ENCODE data around the gene OR2D3. TPM values are rescaled to one million over a fixed set of nuclear protein-coding genes. Genes with fewer than 3 reads are reported as not detected.
"Not testable (repeated sequence)": the region's sequence is repeated elsewhere in the genome, so short reads cannot be mapped to it uniquely, and the experiment has no call there.

Gene OR2D3
- total RNA-seq, 2 donors from 2014 or later: not detected

DNA sequence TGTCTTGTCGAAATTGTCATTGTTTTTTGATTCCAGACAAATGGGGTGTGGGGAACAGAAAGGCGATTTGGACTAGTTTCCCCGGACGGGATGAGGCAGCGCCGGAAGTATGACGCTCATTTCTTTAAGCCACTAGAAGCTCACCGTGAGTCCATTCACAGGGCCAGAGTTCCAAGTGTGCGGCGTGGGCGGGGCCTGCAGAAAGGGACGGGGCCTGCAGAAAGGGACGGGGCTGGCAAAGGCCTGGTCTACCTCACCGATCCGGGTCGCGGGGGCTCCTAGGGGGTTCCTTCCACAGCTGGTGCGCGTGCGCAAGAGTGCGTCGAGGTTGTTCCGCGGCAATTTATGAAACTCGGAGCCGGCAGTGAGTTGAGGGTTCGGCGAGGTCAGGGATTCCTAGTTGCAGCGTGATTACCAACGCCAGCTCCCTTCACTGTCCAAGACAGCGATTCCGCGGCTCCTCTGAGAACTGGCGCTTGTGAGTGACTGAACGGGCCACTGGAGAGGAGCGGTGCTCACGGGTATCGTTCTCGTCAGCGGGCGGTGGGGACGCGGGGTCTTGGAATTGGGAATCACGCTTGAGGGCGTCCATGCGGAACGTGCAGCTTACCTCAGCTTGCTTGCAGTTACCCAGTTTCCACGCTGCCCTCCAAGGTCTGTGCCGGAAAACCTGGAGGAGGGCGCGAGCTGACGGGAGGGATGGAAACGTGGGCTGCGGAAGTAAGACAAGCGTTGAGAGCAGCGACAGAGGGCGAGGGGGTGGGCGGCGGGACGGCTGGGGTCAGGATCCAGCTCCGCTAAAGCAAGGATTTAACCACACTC is 5.6 kb downstream of the OR2D3 start, which contains the start of gene ZNF215:
ZNF215 (plus strand) TSS at position 219 of the 822 bp plus-strand sequence. CDS start 5,847 bp downstream, outside the sequence.
- intact Hi-C loops (cut with DNase I, micrococcal nuclease): no loop called here
- DNase-seq: peak; percentile 87 to 89
- peak; percentile 95 for ATAC-seq

DNA sequence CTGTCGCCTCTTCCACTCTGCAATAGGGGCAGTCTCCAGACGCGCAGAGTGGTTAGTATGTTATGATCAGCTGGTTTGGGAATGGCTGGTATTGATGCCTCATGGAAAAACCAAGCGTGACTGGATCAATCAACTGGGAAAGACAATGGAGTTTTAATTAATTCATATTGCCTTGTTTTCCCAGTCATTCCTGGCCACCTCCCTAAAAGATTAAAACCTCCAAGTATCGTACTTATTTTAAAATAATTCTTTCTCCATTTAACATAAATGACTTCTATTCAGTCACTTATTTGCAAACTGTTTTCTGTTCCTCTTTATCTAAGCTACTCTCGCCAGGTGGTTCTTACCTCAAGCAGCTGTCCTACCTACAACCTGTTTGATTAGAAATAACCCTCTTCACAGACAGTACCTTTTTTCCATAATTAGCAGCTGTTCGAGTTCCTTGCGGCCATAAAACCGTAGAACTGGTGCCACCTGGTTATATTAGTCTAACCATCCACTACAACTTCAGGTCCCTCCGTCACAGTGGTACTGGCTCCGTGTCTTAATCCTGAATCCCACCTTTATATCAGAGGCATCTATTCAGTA is 6.3 kb downstream of the OR2D3 start:
- ATAC-seq: no peak
- no peak for DNase-seq

DNA sequence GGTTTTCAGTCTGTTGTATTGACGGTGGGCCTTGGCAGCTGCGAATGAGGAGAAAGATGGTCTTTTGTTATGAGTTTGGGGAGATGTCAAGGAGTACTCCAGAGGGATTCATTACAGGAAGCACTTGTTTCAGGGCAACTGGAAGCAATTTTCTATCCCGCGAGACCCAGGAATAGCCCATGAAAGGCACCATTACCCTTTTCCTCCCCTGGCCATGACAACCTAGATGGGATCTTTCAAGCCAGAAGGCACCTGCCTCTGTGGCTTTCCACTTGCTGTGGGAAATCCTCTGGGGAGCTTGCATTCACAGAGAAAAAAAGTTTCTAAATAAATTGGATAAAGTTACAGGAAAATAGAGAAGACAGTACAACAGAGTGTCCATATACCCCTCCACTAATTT is 8.1 kb downstream of the OR2D3 start:
- no peak for ATAC-seq
- intact Hi-C loops (cut with DNase I, micrococcal nuclease): no loop called here

More for the DNA sequence above, 6.3 kb downstream of the OR2D3 start:
- intact Hi-C loops (cut with DNase I, micrococcal nuclease): no loop called here

DNA sequence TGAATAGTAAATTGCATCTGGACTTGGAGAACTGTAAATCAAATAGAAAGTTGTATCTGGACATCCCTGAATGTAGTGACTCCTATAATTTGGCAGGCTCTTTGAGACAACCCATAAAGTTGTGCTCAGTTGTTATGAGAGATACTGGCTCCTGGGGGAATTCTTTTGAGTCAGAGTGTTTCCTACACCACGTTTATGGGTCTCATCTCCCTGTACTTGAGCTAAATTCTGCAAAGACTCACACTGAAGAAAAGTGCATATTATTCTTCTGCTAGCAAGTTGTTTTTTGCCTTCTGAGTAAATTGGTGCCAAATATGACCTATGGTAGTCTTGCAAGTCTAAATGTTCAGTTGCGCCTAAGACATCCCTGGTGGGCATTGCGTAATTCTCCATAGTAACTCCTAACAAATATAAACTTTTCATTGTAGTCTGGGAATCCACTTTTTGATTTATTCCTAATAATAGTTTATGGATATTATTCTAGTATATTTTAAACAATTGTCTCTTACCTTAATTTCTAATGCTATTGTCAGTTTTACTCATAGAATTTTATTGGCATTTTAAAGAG is 10.4 kb downstream of the OR2D3 start:
- no peak for ATAC-seq
- DNase-seq: no peak
- intact Hi-C loops (cut with DNase I, micrococcal nuclease): no loop called here

More for the DNA sequence above, 8.1 kb downstream of the OR2D3 start:
- DNase-seq: no peak

DNA sequence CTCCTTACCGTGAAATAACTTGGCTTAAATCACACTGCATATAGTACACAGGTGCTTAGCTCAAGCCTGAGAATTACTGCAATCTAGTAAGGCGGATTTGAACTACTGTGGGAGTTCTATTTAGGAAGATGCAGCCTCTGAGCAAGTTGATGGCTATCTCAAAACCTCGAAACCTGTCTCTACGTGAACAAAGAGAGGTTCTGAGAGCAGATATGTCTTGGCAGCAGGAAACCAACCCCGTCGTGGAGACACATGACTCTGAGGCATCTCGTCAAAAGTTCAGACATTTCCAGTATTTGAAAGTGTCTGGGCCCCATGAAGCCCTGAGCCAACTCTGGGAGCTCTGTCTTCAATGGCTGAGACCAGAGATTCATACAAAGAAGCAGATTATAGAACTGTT is 11.3 kb downstream of the OR2D3 start:
- no peak for DNase-seq
- intact Hi-C loops (cut with DNase I, micrococcal nuclease): no loop called here
- ATAC-seq: no peak

DNA sequence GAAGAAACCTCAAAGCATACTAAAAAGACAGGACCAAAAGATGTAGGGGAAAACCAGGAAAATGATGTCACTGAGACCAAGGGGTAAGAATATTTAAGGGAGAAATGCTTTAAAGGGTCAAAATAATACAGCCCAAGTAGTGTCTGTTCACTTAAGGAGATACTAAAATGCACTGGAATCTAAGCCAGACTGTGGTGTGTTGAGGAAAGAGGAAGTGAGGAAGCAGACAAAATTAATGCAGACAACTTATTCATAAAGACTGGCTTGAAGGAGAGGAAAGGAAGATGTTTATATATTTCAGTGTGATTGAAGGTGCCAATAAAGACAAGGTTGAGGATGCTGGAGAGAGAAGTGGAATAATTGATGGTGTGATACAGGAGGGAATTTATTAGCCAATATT is 21.2 kb downstream of the OR2D3 start:
- intact Hi-C loops (cut with DNase I, micrococcal nuclease): no loop called here
- ATAC-seq: no peak
- DNase-seq: no peak

DNA sequence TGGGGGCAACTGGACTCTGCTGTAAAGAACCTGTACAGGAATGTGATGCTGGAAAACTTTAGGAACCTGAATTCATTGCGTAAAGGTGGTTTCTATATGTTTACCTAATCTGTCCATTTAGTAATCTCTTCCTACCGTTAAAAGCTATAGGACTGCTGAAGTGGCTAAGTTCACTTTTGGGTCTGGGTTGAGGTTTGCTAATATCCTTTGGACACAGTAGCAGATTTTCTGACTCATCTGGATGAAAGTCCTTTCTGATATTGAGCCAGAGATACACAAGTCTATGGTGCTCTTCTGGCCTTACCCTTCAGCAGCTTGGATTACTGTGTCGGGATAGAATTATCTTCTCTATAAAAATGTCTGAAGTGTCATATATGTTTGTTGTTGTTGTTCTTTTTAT is 22.3 kb downstream of the OR2D3 start:
- intact Hi-C loops (cut with DNase I, micrococcal nuclease): no loop called here
- ATAC-seq (no peak), DNase-seq (no peak)

DNA sequence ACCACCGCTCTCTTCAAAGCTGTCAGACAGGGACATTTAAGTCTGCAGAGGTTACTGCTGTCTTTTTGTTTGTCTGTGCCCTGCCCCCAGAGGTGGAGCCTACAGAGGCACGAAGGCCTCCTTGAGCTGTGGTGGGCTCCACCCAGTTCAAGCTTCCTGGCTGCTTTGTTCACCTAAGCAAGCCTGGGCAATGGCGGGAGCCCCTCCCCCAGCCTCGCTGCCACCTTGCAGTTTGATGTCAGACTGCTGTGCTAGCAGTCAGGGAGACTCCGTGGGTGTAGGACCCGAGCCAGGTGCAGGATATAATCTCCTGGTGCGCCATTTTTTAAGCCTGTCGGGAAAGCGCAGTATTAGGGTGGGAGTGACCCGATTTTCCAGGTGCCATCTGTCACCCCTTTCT is 33.4 kb downstream of the OR2D3 start:
- ATAC-seq; DNase-seq; intact Hi-C loops (cut with DNase I, micrococcal nuclease): not testable (repeated sequence)

DNA sequence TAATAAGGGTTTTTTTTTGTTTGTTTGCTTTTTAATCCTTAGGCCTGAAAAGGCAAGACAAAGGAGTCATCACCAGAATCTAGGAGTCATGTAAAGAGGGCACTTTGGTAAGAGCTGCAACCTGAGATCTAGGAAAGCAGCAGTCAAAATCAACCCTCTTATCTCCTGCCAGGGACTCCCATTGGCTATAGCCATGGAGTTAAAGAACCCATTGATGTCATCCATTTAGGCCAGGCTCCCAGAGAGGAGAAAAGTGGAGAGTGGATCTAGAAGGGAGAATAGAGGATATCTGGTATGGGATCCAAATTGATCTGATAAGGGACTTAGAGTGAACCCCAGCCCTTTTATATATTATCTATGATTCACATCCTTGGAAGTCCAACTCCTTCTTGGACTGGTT is 41.3 kb downstream of the OR2D3 start:
- intact Hi-C loops (cut with DNase I, micrococcal nuclease): no loop called here
- DNase-seq (no peak), ATAC-seq (no peak)

DNA sequence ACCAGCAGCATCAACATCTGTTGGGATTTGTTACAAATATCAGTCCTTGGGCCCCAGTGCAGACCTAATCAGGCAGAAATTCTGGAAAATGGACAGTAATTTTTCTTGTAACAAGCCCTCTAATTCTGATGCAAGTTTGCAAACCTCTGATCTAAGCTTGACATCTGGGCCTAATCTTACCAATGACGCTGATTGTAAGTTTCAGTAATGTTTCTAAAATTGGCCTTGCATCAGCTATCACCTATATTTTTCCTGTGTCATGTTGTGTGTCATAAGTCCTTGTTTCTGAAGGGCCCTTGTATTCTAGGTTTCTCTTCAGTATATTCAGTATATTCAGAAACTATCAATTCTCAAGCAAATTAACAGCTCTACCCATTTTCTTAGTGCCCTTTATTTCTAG is 41.9 kb downstream of the OR2D3 start:
- intact Hi-C loops (cut with DNase I, micrococcal nuclease): no loop called here
- ATAC-seq: no peak
- DNase-seq: no peak

DNA sequence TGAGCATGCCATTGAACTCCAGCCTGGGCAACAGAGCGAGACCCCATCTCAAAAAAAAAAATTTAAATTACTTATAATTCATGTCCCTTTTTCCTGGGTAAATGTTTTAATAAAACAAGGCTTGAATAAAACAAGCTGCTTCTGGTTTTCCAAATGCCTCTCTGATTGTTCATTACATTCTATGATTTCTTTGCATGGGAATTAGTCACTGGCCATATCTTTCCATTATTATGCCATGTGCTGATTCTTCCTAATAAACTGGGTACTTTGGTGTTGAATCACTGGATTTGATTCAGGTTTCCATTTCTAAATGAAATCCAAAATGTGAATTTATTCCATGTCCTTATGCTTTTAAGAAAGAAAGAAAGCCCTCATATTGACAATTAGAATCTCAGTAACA is 48.0 kb downstream of the OR2D3 start:
- ATAC-seq: no peak
- no peak for DNase-seq
- intact Hi-C loops (cut with DNase I, micrococcal nuclease): no loop called here

DNA sequence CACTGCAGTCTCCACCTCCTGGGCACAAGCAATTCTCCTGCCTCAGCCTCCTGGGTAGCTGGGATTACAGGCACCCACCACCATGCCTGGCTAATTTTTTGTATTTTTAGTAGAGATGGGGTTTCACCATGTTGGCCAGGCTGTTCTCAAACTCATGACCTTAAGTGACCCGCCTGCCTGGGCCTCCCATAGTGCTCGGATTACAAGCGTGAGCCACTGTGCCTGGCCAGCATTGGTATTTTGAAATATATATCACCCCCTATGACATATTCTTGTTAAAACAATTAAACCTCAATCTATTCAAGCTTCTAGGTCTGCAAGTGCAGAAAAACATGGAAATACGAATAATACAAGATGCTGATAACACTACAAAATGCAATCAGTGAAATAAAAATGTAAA is 49.1 kb downstream of the OR2D3 start:
- intact Hi-C loops (cut with DNase I, micrococcal nuclease); DNase-seq; ATAC-seq: not testable (repeated sequence)

Other genes starting within 250 kb of the OR2D3 start
- gene MRPL17, start 237.7 kb upstream of the OR2D3 start, total RNA-seq: 10 to 100 TPM; 24.7 to 29.9 TPM
- under 1 TPM; 0.11 to 0.21 TPM for gene OR2AG2, start 149.0 kb upstream of the OR2D3 start, total RNA-seq
- not detected for gene OR2AG1, start 138.0 kb upstream of the OR2D3 start, total RNA-seq
- under 1 TPM; 0.08 to 0.43 TPM for gene OR6A2, start 121.3 kb upstream of the OR2D3 start, total RNA-seq
- gene OR10A5, start 75.3 kb upstream of the OR2D3 start, total RNA-seq: not detected
- gene OR10A2, start 57.9 kb upstream of the OR2D3 start, total RNA-seq: not detected
- gene OR10A4, start 44.4 kb upstream of the OR2D3 start, total RNA-seq: not detected
- gene OR2D2, start 28.5 kb upstream of the OR2D3 start, total RNA-seq: 1 to 10 TPM in 1 of 2 donors, under 1 TPM in 1; 0.22 to 1.0 TPM
- 1 to 10 TPM; 3.8 to 5.6 TPM for gene ZNF215, start 5.4 kb downstream of the OR2D3 start, total RNA-seq
- 1 to 10 TPM; 1.8 to 2.0 TPM for gene ZNF214, start 99.3 kb downstream of the OR2D3 start, total RNA-seq
- gene NLRP14, start 99.5 kb downstream of the OR2D3 start, total RNA-seq: under 1 TPM; 0.14 to 0.24 TPM
- not detected for gene RBMXL2, start 168.0 kb downstream of the OR2D3 start, total RNA-seq

All from left colon (tissue), 2 donors.